Thyroid gland (tissue), 4 donors: ENCODE measurements around the gene MLF2.

ENCODE experiments used
- POLR2A ChIP-seq, 2 donors: fragments of 450-650 bp; IDR thresholded peaks; one replicate each; pipeline ENCODE4 v1.6.1; 2017; ENCODE audit warnings: antibody characterized with exemption in 2 of 2, mild to moderate bottlenecking in 2 of 2, moderate library complexity in 1 of 2
- TF ChIP-seq, protein P1 (sequence below), 6 experiments: fragments of 200-600 bp in 3 of 6; fragments of 450-650 bp in 3 of 6; sonication (generic) in 3 of 6; IDR thresholded peaks; one replicate each; pipeline ENCODE4 v1.5.1; 2016 to 2019; ENCODE audit warnings: antibody characterized with exemption in 6 of 6, mild to moderate bottlenecking in 2 of 6, inconsistent platforms in 1 of 6, moderate library complexity in 1 of 6

DNA sequence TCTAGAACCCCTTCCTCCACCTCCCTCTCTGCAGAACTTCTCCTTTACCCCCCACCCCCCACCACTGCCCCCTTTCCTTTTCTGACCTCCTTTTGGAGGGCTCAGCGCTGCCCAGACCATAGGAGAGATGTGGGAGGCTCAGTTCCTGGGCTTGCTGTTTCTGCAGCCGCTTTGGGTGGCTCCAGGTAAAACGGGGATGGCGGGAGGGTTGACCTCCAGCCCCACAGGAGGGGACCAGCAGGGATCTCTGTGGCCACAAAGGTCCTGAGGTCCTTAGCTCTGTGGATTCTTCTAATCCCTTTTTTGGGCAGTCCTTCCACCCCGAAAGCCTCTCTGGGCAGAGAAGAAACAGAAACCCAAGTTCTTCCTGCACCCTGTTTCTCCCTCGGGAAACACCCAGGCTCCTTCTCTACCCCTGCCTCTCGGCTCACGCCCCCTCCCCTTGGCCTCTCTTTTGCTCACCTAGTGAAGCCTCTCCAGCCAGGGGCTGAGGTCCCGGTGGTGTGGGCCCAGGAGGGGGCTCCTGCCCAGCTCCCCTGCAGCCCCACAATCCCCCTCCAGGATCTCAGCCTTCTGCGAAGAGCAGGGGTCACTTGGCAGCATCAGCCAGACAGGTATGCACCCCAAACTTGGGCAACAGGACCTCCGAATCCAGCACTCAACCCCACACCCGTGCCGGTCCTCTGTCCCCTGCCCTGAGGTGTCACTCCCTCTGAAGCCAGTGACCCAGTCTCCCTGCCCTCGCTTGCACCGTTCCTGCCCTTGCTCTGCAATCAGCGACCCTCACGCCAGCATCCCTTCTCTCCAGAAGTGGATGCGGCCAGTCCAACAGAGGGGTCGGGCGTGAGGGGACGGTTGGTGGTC is 20.0 kb upstream of the MLF2 start:
- no peak for TF ChIP-seq POLR2A (IDR thresholded peaks at IDR 0.05)
- TF ChIP-seq, protein P1, sequence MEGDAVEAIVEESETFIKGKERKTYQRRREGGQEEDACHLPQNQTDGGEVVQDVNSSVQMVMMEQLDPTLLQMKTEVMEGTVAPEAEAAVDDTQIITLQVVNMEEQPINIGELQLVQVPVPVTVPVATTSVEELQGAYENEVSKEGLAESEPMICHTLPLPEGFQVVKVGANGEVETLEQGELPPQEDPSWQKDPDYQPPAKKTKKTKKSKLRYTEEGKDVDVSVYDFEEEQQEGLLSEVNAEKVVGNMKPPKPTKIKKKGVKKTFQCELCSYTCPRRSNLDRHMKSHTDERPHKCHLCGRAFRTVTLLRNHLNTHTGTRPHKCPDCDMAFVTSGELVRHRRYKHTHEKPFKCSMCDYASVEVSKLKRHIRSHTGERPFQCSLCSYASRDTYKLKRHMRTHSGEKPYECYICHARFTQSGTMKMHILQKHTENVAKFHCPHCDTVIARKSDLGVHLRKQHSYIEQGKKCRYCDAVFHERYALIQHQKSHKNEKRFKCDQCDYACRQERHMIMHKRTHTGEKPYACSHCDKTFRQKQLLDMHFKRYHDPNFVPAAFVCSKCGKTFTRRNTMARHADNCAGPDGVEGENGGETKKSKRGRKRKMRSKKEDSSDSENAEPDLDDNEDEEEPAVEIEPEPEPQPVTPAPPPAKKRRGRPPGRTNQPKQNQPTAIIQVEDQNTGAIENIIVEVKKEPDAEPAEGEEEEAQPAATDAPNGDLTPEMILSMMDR (IDR thresholded peaks at IDR 0.05) = no peak
